Spinal cord (tissue), 10 donors: ENCODE measurements around the gene IMPDH2. TPM values are rescaled to one million over a fixed set of nuclear protein-coding genes. Genes with fewer than 3 reads are reported as not detected.
A peak's percentile ranks its signal among the peaks of the same experiment; 100 is the strongest.

Source experiments
- DNase-seq, 6 donors: peaks; one replicate each; pipeline versions ENCODE4 v3.0.0 to v3.0.0-alpha.2; 2013 to 2015; ENCODE audit warnings: low spot score in 6 of 6, low read depth in 4 of 6
- H3K27ac ChIP-seq: one replicate; pipeline ENCODE4 v1.5.1; 2013; ENCODE audit warnings: low read depth, low read length, control low read depth
- H3K27me3 ChIP-seq: one replicate; pipeline ENCODE4 v1.6.1; 2013; ENCODE audit warnings: low read length; ENCODE audit not compliant: control insufficient read depth, insufficient read depth
- H3K36me3 ChIP-seq: one replicate; pipeline ENCODE4 v1.6.1; 2013; ENCODE audit warnings: low read length; ENCODE audit not compliant: control insufficient read depth, insufficient read depth
- H3K4me1 ChIP-seq: one replicate; pipeline ENCODE4 v1.6.1; 2013; ENCODE audit warnings: low read length; ENCODE audit not compliant: control insufficient read depth, insufficient read depth
- H3K4me3 ChIP-seq: one replicate; pipeline ENCODE4 v1.5.1; 2013; ENCODE audit warnings: low read depth, low read length, control low read depth
- H3K9me3 ChIP-seq: one replicate; pipeline ENCODE4 v1.6.1; 2013; ENCODE audit warnings: low read length; ENCODE audit not compliant: control insufficient read depth, insufficient read depth
- WGBS: methylation state at CpG from one replicate; pipeline ENCODE4 v1.1.5; 2013; ENCODE audit warnings: missing lambda C conversion rate; ENCODE audit not compliant: insufficient coverage; 5-methylcytosine and 5-hydroxymethylcytosine counted together
- polyA plus RNA-seq, 2 donors: library from polyadenylated mRNA; unstranded; fragments of 120-200 nt; gene quantifications; one replicate each; pipeline ENCODE4 v1.2.1, GENCODE V29; 2013; ENCODE audit not compliant: insufficient read length in 2 of 2
- total RNA-seq, 2 donors: library from RNA; depleted of rRNA in 1 of 2; stranded (reverse); fragments of 120-200 nt in 1 of 2; fragments of >200 nt in 1 of 2; gene quantifications; one replicate each; pipeline versions ENCODE4 v1.2.3 to v1.2.4, GENCODE V29; 2013 to 2014
- donor health status: healthy.

Gene IMPDH2
- total and polyA plus RNA-seq, 4 donors, result 139 to 215 (median 147) TPM

GRCh38 chr3:49007771-49008528 is 21.2 kb downstream of the IMPDH2 start:
- Histone ChIP-seq H3K4me3 (peak overlapping the region; percentile 99), H3K27me3 (no peaks in the 10 kb centered on the region), H3K4me1 (peaks cover 31% of the 10 kb centered on the region), H3K27ac (peak overlapping the region; percentile 99), H3K9me3 (no peaks in the 10 kb centered on the region), H3K36me3 (peaks cover 34% of the 10 kb centered on the region)
- WGBS, result 14% methylated on average over 37 of the region's 41 CpGs
- peak in 2 of 6 donors; percentile 88 to 92 for DNase-seq

- no peaks in the 10 kb centered on the region for H3K27me3 ChIP-seq
- H3K9me3 ChIP-seq, result no peaks in the 10 kb centered on the region
- DNase-seq, result peak; percentile 88 to 99 (median 93)
- 0% methylated on average over 65 of the region's 65 CpGs for WGBS
- peaks cover 31% of the 10 kb centered on the region for H3K4me1 ChIP-seq
- peak within 1 kb of the TSS; percentile 99 for H3K4me3 ChIP-seq
- peaks cover 34% of the 10 kb centered on the region for H3K36me3 ChIP-seq
- peak within 1 kb of the TSS; percentile 99 for H3K27ac ChIP-seq
Measured at GRCh38 chr3:49007068-49007770, 22.0 kb downstream of the IMPDH2 start, which contains the start of gene WDR6. Gene WDR6, plus strand, starts transcription at chr3:49007391. Its CDS starts 41 bp downstream, at chr3:49007432.

GRCh38 chr3:49006408-49007067 is 22.7 kb downstream of the IMPDH2 start:
- H3K36me3 ChIP-seq, result peaks cover 34% of the 10 kb centered on the region
- WGBS, result under 1% methylated on average over 26 of the region's 32 CpGs
- peak overlapping the region; percentile 99 for H3K27ac ChIP-seq
- H3K27me3 ChIP-seq, result no peaks in the 10 kb centered on the region
- H3K4me1 ChIP-seq, result peaks cover 31% of the 10 kb centered on the region
- H3K9me3 ChIP-seq, result no peaks in the 10 kb centered on the region
- H3K4me3 ChIP-seq, result peak overlapping the region; percentile 99
- peak in 2 of 6 donors; percentile 67 to 69 for DNase-seq

GRCh38 chr3:49005998-49006397 is 23.2 kb downstream of the IMPDH2 start:
- peaks cover 31% of the 10 kb centered on the region for H3K4me1 ChIP-seq
- H3K4me3 ChIP-seq, result peak overlapping the region; percentile 99
- 95% methylated on average over 5 of the region's 5 CpGs for WGBS
- H3K9me3 ChIP-seq, result no peaks in the 10 kb centered on the region
- no peak for DNase-seq
- H3K27ac ChIP-seq, result peak overlapping the region; percentile 99
- peaks cover 33% of the 10 kb centered on the region for H3K36me3 ChIP-seq
- H3K27me3 ChIP-seq, result no peaks in the 10 kb centered on the region

GRCh38 chr3:49005303-49005680 is 23.9 kb downstream of the IMPDH2 start:
- Histone ChIP-seq H3K4me1 (peaks cover 31% of the 10 kb centered on the region), H3K4me3 (no peak overlapping the region), H3K27ac (no peak overlapping the region), H3K36me3 (peaks cover 35% of the 10 kb centered on the region), H3K9me3 (no peaks in the 10 kb centered on the region), H3K27me3 (no peaks in the 10 kb centered on the region)
- no peak for DNase-seq
- 94% methylated on average over 3 of the region's 3 CpGs for WGBS

GRCh38 chr3:49004352-49005302 is 24.6 kb downstream of the IMPDH2 start:
- no peak for DNase-seq
- no peak overlapping the region for H3K27ac ChIP-seq
- 89% methylated on average over 14 of the region's 16 CpGs for WGBS

GRCh38 chr3:49001155-49001554 is 28.0 kb downstream of the IMPDH2 start:
- H3K27ac ChIP-seq, result no peak overlapping the region
- H3K27me3 ChIP-seq, result no peaks in the 10 kb centered on the region
- WGBS, result 91% methylated on average over 5 of the region's 6 CpGs
- H3K36me3 ChIP-seq, result peaks cover 57% of the 10 kb centered on the region
- no peaks in the 10 kb centered on the region for H3K9me3 ChIP-seq
- H3K4me1 ChIP-seq, result peaks cover 31% of the 10 kb centered on the region
- no peak overlapping the region for H3K4me3 ChIP-seq
- DNase-seq, result no peak

More at GRCh38 chr3:49004352-49005302, 24.6 kb downstream of the IMPDH2 start:
- H3K4me1 ChIP-seq, result peaks cover 31% of the 10 kb centered on the region
- H3K27me3 ChIP-seq, result no peaks in the 10 kb centered on the region
- no peak overlapping the region for H3K4me3 ChIP-seq
- peaks cover 33% of the 10 kb centered on the region for H3K36me3 ChIP-seq
- no peaks in the 10 kb centered on the region for H3K9me3 ChIP-seq

GRCh38 chr3:48999085-48999858 is 29.9 kb downstream of the IMPDH2 start:
- Histone ChIP-seq H3K4me3 (no peak overlapping the region), H3K4me1 (peaks cover 24% of the 10 kb centered on the region), H3K27me3 (no peaks in the 10 kb centered on the region), H3K36me3 (peaks cover 65% of the 10 kb centered on the region), H3K9me3 (no peaks in the 10 kb centered on the region), H3K27ac (no peak overlapping the region)
- WGBS, result 75% methylated on average over 8 of the region's 8 CpGs
- no peak for DNase-seq
